HG02610 (cell line): ENCODE data around the gene PCBP2.
A peak's percentile ranks its signal among the peaks of the same experiment; 100 is the strongest.
"Not testable (repeated sequence)": the region's sequence is repeated elsewhere in the genome, so short reads cannot be mapped to it uniquely, and the experiment has no call there.

Experiments used
- ATAC-seq: cut with Tn5 transposase; IDR thresholded peaks from one replicate; pipeline ENCODE4 v1.9.1; 2021; ENCODE audit warnings: mild to moderate bottlenecking, moderate library complexity; ENCODE audit not compliant: unreplicated experiment

Gene PCBP2

GRCh38 chr12:53451661-53452158 lies at the start of gene PCBP2:
Gene PCBP2, plus strand, starts transcription at chr12:53452102. Its CDS starts 2,699 bp downstream, at chr12:53454801.
- ATAC-seq = peak; percentile 98

GRCh38 chr12:53402351-53402750 lies 49.6 kb upstream of the PCBP2 start:
- not testable (repeated sequence) for ATAC-seq

- no peak for ATAC-seq
Observed at GRCh38 chr12:53402871-53403270, 49.0 kb upstream of the PCBP2 start.

GRCh38 chr12:53410951-53411350 lies 41.0 kb upstream of the PCBP2 start:
- ATAC-seq = no peak

- ATAC-seq = no peak
Observed at GRCh38 chr12:53413485-53414204, 38.3 kb upstream of the PCBP2 start.

- ATAC-seq = no peak
Observed at GRCh38 chr12:53414756-53415417, 37.0 kb upstream of the PCBP2 start.

- ATAC-seq = not testable (repeated sequence)
Observed at GRCh38 chr12:53415752-53416389, 36.0 kb upstream of the PCBP2 start.

- ATAC-seq = not testable (repeated sequence)
Observed at GRCh38 chr12:53417291-53417816, 34.5 kb upstream of the PCBP2 start.

- no peak for ATAC-seq
Observed at GRCh38 chr12:53418221-53418620, 33.7 kb upstream of the PCBP2 start.

- no peak for ATAC-seq
Observed at GRCh38 chr12:53419756-53420155, 32.1 kb upstream of the PCBP2 start.

- ATAC-seq = not testable (repeated sequence)
Observed at GRCh38 chr12:53422247-53422646, 29.7 kb upstream of the PCBP2 start.

GRCh38 chr12:53423597-53423996 lies 28.3 kb upstream of the PCBP2 start, which contains the start of gene AMHR2:
Gene AMHR2, plus strand, starts transcription at chr12:53423855. Its CDS starts 80 bp downstream, at chr12:53423935.
- no peak for ATAC-seq

GRCh38 chr12:53424626-53425514 lies 27.0 kb upstream of the PCBP2 start:
- no peak for ATAC-seq

- ATAC-seq = no peak
Observed at GRCh38 chr12:53425515-53426150, 26.3 kb upstream of the PCBP2 start.

- no peak for ATAC-seq
Observed at GRCh38 chr12:53427905-53428594, 23.9 kb upstream of the PCBP2 start.

GRCh38 chr12:53428741-53429140 lies 23.2 kb upstream of the PCBP2 start:
- ATAC-seq = no peak

GRCh38 chr12:53430116-53430515 lies 21.8 kb upstream of the PCBP2 start:
- no peak for ATAC-seq

- no peak for ATAC-seq
Observed at GRCh38 chr12:53431187-53431586, 20.7 kb upstream of the PCBP2 start.

- ATAC-seq = not testable (repeated sequence)
Observed at GRCh38 chr12:53435326-53435725, 16.6 kb upstream of the PCBP2 start.
